Measurements from ENCODE around the gene CLIP2.

DNA sequence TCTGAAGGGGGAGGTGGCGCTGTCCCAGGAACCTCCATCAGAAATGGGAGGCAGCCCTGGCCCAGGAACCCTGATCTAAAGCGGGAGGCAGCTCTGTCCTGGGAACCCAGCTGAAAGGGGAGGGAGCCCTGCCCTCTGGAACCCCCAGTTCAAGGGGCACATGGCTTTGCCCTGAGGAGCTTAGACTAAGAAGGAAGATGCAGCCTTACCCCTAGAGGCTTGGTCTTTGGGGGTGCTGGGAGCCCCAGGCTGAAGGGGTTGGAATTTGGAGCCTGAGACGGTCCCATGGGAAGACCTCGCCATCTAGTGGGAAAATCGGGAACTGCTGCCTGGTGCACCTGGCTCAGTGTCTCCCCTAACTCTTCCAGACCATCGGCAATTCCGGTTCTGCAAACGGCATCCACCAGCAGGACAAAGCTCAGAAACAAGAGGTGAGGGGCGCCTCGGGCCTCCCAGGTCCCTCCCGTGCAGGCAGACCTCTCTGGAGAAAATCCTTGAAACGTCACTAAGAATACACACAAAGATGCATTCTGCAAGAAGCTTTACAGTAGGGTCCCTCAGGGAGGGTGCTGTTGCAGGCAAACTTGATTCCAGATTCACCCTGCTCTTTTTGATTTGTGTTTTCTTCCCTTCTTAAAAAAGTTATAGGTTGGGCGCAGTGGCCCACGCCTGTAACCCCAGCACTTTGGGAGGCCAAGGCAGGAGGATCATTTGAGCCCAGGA, 112.1 kb downstream of the CLIP2 start:
- TF ChIP-seq, protein P1, sequence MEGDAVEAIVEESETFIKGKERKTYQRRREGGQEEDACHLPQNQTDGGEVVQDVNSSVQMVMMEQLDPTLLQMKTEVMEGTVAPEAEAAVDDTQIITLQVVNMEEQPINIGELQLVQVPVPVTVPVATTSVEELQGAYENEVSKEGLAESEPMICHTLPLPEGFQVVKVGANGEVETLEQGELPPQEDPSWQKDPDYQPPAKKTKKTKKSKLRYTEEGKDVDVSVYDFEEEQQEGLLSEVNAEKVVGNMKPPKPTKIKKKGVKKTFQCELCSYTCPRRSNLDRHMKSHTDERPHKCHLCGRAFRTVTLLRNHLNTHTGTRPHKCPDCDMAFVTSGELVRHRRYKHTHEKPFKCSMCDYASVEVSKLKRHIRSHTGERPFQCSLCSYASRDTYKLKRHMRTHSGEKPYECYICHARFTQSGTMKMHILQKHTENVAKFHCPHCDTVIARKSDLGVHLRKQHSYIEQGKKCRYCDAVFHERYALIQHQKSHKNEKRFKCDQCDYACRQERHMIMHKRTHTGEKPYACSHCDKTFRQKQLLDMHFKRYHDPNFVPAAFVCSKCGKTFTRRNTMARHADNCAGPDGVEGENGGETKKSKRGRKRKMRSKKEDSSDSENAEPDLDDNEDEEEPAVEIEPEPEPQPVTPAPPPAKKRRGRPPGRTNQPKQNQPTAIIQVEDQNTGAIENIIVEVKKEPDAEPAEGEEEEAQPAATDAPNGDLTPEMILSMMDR (IDR thresholded peaks at IDR 0.05; ENCODE audit: low read length): peak; percentile 97
- no peak for TF ChIP-seq EZH2phosphoT487 (IDR thresholded peaks at IDR 0.05; ENCODE audit: low read length)

Measured in MM.1S (cell line).